Mucosa of stomach (tissue), 1 donor: ENCODE data around the gene DOCK3.

Experiments used
- H3K27me3 ChIP-seq: one replicate; pipeline ENCODE4 v1.7.0; 2013; ENCODE audit warnings: mild to moderate bottlenecking, low read length; ENCODE audit not compliant: control insufficient read depth, insufficient read depth
- H3K36me3 ChIP-seq: one replicate; pipeline ENCODE4 v1.7.0; 2013; ENCODE audit warnings: low read length; ENCODE audit not compliant: control insufficient read depth, insufficient read depth
- H3K4me1 ChIP-seq: one replicate; pipeline ENCODE4 v1.7.0; 2013; ENCODE audit warnings: mild to moderate bottlenecking, low read length; ENCODE audit not compliant: control insufficient read depth, insufficient read depth
- H3K4me3 ChIP-seq: one replicate; pipeline ENCODE4 v1.7.0; 2013; ENCODE audit warnings: low read length
- H3K9ac ChIP-seq: one replicate; pipeline ENCODE4 v1.7.0; 2013; ENCODE audit warnings: mild to moderate bottlenecking, low read length, moderate library complexity
- H3K9me3 ChIP-seq: one replicate; pipeline ENCODE4 v1.7.0; 2013; ENCODE audit warnings: mild to moderate bottlenecking, low read length, moderate library complexity; ENCODE audit not compliant: control insufficient read depth
- donor health status: Pancreatic carcinoma.

DOCK3 gene

GRCh38 chr3:51426921-51427320, 752.2 kb downstream of the DOCK3 start:
- no peaks in the 10 kb centered on the region for H3K9me3 ChIP-seq
- H3K4me3 ChIP-seq, result no peak overlapping the region
- no peaks in the 10 kb centered on the region for H3K4me1 ChIP-seq
- no peaks in the 10 kb centered on the region for H3K27me3 ChIP-seq
- no peak overlapping the region for H3K9ac ChIP-seq
- H3K36me3 ChIP-seq, result no peaks in the 10 kb centered on the region

- H3K36me3 ChIP-seq, result no peaks in the 10 kb centered on the region
- no peaks in the 10 kb centered on the region for H3K9me3 ChIP-seq
- no peak overlapping the region for H3K4me3 ChIP-seq
- no peaks in the 10 kb centered on the region for H3K4me1 ChIP-seq
- no peak overlapping the region for H3K9ac ChIP-seq
- H3K27me3 ChIP-seq, result no peaks in the 10 kb centered on the region
Observed at GRCh38 chr3:51429138-51429537, 754.4 kb downstream of the DOCK3 start.
